HG03064 (cell line): ENCODE data around the gene THSD4.

Experiments used
- ATAC-seq: cut with Tn5 transposase; IDR thresholded peaks from one replicate; pipeline ENCODE4 v1.9.1; 2021; ENCODE audit warnings: low read depth; ENCODE audit not compliant: unreplicated experiment

The THSD4 gene

GRCh38 chr15:71278989-71279756, 163.9 kb downstream of the THSD4 start:
- no peak for ATAC-seq

DNA sequence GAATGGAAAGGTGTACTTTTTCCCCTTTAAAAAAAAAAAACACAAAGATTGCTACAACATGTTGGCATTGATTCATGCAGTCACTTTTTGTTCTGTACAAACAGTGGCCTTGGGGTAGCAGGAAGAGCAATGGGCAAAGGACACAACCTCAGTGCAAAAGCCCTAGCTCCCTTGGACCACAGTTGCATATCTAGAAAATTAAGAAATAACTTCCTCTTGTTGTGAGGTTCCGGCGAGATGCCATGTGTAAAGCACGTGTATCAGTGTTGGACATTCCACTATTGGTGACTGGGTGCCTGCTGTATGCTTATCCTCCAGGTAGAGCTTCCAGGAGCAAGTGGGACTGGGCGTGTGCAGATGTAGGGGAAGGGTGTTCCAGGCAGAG, 164.5 kb downstream of the THSD4 start:
- no peak for ATAC-seq

DNA sequence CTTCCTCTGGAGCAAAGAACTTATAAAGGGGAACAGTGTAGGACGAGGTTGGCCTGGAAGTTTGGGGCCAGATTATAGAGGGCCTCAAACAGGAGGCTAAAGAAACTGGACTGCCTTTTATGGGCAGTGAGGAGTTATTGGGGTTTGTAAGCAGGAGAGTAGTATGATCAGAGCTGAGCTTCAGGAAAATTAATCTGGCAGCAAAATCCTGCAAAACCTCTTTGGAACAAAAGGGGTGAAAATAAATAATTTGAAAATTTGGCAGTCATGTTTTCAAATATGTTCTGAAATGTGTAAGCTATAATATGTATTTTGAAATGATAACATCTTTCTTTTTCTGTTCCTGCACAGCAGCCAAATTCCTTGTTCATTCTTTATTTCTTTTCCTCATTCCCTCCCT, 164.9 kb downstream of the THSD4 start:
- no peak for ATAC-seq

DNA sequence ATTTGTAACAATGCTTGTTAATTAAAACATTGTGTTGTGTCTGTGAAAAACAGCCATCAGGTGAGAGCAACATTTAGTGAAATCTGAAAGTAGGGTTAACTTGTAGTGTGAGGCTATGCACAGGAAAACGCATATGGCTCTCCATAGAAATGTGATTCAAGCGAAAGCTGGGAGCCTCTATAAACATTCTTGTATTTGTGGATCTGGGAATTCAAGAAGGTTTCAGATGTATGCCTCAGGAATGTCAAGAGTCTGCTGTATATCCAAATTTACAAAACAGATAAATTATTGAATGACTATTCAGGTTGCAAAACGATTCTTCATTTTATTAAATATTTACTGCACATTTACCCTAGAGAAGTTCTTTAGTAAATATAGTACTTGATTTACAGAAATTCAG, 166.0 kb downstream of the THSD4 start:
- no peak for ATAC-seq

DNA sequence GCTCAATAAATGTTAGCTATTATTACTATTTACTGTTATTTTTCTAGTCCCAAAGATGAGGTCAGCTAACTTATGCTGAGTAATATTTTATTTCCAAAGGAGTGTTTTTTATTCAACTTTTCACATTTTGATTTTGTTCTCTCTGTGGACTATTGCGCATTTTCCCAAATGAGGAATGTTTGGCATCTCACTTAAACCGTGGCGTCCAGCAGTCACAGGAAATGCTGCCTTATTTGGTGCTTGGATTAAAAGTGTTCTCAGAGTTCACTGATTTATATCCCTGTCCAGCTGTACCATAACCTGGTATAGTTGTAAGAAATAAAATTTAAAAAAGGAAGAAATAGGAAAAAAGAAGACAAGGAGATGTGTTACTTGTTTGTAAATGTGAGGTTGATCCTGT, 166.8 kb downstream of the THSD4 start:
- no peak for ATAC-seq

GRCh38 chr15:71288348-71288955, 173.2 kb downstream of the THSD4 start:
- no peak for ATAC-seq

DNA sequence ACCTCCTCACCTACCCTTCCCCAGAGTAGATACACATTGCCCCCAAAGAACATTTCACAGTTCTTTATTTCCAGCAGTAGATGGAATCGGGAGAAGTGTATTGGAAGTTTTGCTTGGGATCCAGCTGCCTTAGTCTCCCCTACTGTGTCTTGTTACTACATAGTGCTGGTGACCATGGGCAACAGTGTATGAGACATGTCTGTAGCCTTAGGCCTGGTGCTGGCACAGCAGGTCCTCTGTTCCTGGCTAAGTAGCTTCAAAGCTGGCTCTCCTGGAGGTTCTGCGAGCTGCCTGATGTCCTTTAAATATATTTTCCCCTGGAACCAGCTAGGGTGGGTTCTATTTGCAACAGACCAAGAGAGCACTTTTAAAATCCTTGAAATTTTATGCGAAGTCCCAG, 174.7 kb downstream of the THSD4 start:
- ATAC-seq = no peak

GRCh38 chr15:71290881-71291635, 175.8 kb downstream of the THSD4 start:
- no peak for ATAC-seq

DNA sequence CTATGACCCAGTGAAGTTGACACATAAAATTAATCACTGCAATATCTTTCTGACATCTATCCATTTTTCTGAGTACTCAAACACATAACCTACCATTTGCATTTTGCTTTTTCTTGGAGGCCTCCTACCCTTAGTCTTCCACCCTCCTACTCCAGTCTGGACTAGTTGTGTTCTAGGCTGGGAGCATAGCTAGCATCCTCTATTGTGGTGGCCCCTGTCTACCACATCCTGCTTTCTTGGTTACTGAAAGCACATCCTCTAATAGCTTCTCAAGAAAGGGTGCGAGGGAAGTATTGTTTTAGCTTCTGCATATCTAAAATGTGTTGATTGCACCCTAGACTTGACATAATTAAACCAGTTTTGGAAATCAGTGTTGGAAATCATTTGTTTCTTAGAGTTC, 176.5 kb downstream of the THSD4 start:
- no peak for ATAC-seq

- ATAC-seq = no peak
Observed at GRCh38 chr15:71293723-71294122, 178.5 kb downstream of the THSD4 start.

DNA sequence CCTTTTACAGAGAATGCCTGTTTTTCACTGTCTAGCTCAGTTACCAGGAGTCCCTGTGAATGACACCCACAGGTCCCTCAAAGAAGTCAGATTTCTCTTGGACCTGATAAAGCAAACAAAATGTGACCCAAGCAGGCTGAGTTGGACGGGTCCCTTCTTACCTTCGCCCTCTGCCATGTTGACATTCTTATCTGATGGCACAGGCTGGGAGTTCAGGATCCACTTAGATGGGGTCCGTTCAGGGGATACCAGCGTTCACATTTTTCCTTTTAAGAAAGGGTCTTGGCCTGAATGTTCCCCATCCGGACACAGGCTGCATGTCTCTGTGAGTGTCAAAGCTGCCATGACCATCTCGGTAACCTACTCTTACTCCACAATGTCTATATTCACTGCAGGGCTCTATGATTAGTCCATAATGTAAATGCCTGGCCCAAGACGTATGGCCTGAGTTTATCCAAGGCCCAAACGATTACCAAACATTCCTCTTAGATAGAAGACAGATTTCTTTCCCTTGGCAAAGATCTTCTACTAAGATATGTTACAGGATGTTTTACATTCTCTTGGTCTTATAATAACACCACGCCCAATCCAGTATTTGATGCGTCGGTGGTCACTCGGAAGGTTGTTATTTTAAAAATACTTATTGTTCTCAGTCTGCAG, 179.1 kb downstream of the THSD4 start:
- ATAC-seq = no peak

- ATAC-seq = no peak
Observed at GRCh38 chr15:71294911-71295602, 179.8 kb downstream of the THSD4 start.

- no peak for ATAC-seq
Observed at GRCh38 chr15:71295603-71296314, 180.5 kb downstream of the THSD4 start.

- ATAC-seq = no peak
Observed at GRCh38 chr15:71296315-71296679, 181.0 kb downstream of the THSD4 start.

GRCh38 chr15:71301958-71302621, 186.8 kb downstream of the THSD4 start:
- ATAC-seq = no peak

DNA sequence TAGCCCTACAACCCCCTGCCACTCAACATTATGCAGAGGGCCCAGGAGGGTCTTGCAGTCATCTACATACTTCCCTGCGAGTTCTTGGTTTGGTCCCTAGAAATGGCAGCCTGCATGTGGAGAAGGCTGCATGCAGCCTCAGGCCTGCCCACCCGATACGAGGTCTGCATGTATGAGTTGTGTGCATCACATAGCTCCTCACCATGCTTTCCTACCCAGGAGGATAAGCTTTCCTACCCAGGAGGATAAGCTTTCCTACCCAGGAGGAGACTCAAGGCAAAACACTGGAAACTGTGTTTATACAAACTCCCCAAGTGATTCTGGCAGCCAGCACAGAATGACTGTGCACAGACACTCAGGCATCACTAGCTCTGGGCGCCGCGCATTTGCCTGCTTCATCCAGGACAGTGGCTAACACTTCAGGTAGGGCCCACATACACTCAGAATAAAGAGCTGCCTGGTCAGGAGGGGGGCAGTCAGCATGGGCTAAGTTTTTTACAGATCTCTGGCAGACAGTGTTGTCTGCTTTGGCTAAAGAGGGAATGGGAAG, 187.7 kb downstream of the THSD4 start:
- ATAC-seq = no peak

- no peak for ATAC-seq
Observed at GRCh38 chr15:71303977-71304376, 188.7 kb downstream of the THSD4 start.

- no peak for ATAC-seq
Observed at GRCh38 chr15:71304681-71305080, 189.4 kb downstream of the THSD4 start.

- ATAC-seq = no peak
Observed at GRCh38 chr15:71306538-71306937, 191.3 kb downstream of the THSD4 start.
